ENCODE measurements around the gene LRRD1. TPM values are rescaled to one million over a fixed set of nuclear protein-coding genes. Genes with fewer than 3 reads are reported as not detected.

Gene LRRD1
- total and polyA plus RNA-seq, 10 of the 15 experiments (the other 5 are each of a cell fraction or from before 2014, with no cell fraction given), result 0.04 to 0.06 TPM; not detected in 8

- no peak overlapping the region for H2AFZ ChIP-seq (ENCODE audit: control insufficient read depth, low read depth, low read length)
- H3K27me3 ChIP-seq (replicated peaks in 1 of 2; ENCODE audit: control insufficient read depth in 2 of 2, insufficient read depth in 2 of 2, low read length in 1 of 2), result no peaks in the 10 kb centered on the region
- ChIA-PET CTCF (interaction anchor here (1.5 kb wide), 1 partner anchor 10 kb away, joined by 4 read pairs; no protein-coding TSS in a partner anchor), RAD21 (ENCODE audit: unreplicated experiment) (no interaction called here), POLR2A (no interaction called here), SMC1A (ENCODE audit: uncharacterized antibody, unreplicated experiment) (no interaction called here)
- ATAC-seq (no peak), DNase-seq (ENCODE audit: low read depth, low spot score) (no peak), FAIRE-seq (no peak)
- WGBS (ENCODE audit: insufficient coverage, insufficient replicate concordance, low lambda C conversion rate, missing lambda C conversion rate), result 100% methylated on average over 1 of the region's 1 CpG
- no peaks in the 10 kb centered on the region for H4K20me1 ChIP-seq (ENCODE audit: control insufficient read depth, insufficient read depth)
- no TSS peak for BruUV-seq (replicated peaks)
- peaks cover 0 to 30% of the 10 kb centered on the region in 2 experiments; a peak in 3 of 4 replicates for H3K36me3 ChIP-seq (ENCODE audit: control insufficient read depth in 2 of 2, insufficient read depth in 2 of 2, low read length in 1 of 2)
- no peak overlapping the region for H3K4me2 ChIP-seq (ENCODE audit: control insufficient read depth, insufficient read depth)
- H3K9ac ChIP-seq (ENCODE audit: control insufficient read depth, insufficient read depth, low read length), result no peak overlapping the region
- H3K79me2 ChIP-seq (ENCODE audit: control insufficient read depth, insufficient read depth, low read length), result no peaks in the 10 kb centered on the region
- no peak overlapping the region for H3K27ac ChIP-seq (ENCODE audit: control insufficient read depth, insufficient read depth)
- no peak overlapping the region for H3K4me3 ChIP-seq
- no peaks in the 10 kb centered on the region for H3K4me1 ChIP-seq (ENCODE audit: control insufficient read depth, insufficient read depth, low read length)
- no peaks in the 10 kb centered on the region for H3K9me3 ChIP-seq (replicated peaks; ENCODE audit: control insufficient read depth, insufficient read depth, low read length)
- in situ Hi-C loops (cut with MboI), result no loop called here
- intact Hi-C loops (cut with micrococcal nuclease; ENCODE audit: unreplicated experiment), result no loop called here
- TF ChIP-seq PBX3 (IDR thresholded peaks at IDR 0.05; ENCODE audit: insufficient replicate concordance, low read depth, low read length) (no peak), ZBTB33 (IDR thresholded peaks at IDR 0.05) (no peak), MEF2A (IDR thresholded peaks at IDR 0.05; ENCODE audit: insufficient read depth, low read depth, low read length) (no peak), SREBF1 (IDR thresholded peaks at IDR 0.05; ENCODE audit: low read length) (no peak), SREBF2 (IDR thresholded peaks at IDR 0.05; ENCODE audit: low read length) (no peak), YBX1 (IDR thresholded peaks at IDR 0.05) (no peak), ZZZ3 (IDR thresholded peaks at IDR 0.05; ENCODE audit: control insufficient read depth, insufficient read length, low read depth) (no peak), IKZF2 (IDR thresholded peaks at IDR 0.05) (no peak), ZBTB11 (CRISPR knock-in tag; IDR thresholded peaks at IDR 0.05) (no peak), CBX5 (IDR thresholded peaks at IDR 0.05; ENCODE audit: low read depth) (no peak), USF1 (IDR thresholded peaks at IDR 0.05; ENCODE audit: borderline replicate concordance, extremely low read length, insufficient read depth, low read depth, low read length) (no peak), MEF2B (IDR thresholded peaks at IDR 0.05; ENCODE audit: partially characterized antibody, poor library complexity, severe bottlenecking) (no peak), SMC3 (IDR thresholded peaks at IDR 0.05; ENCODE audit: borderline replicate concordance, low read length) (no peak), CEBPZ (IDR thresholded peaks at IDR 0.05; ENCODE audit: low read depth, low read length) (no peak)
Measured at GRCh38 chr7:92095380-92095779, 83.6 kb downstream of the LRRD1 start.

All from GM12878 (cell line).